H9 (cell line): ENCODE results near the gene KLHL14. TPM values are rescaled to one million over a fixed set of nuclear protein-coding genes. Genes with fewer than 3 reads are reported as not detected.

ENCODE experiments used
- DNase-seq: peaks from one replicate; pipeline ENCODE4 v3.0.0-alpha.2; 2017
- H2AFZ ChIP-seq: one replicate; pipeline ENCODE4 v1.6.1; 2013; ENCODE audit warnings: mild to moderate bottlenecking, low read length, control low read depth, moderate library complexity
- H2AK5ac ChIP-seq: 2 replicates; pipeline ENCODE4 v1.6.1; 2013; ENCODE audit warnings: low read length, control low read depth, mixed read lengths; ENCODE audit not compliant: insufficient read length
- H2BK120ac ChIP-seq: one replicate; pipeline ENCODE4 v1.6.1; 2013; ENCODE audit warnings: low read depth, mild to moderate bottlenecking, low read length, control low read depth, inconsistent platforms; ENCODE audit not compliant: poor library complexity, severe bottlenecking
- H2BK12ac ChIP-seq: 2 replicates; pipeline ENCODE4 v1.6.1; 2013; ENCODE audit warnings: low read length, control low read depth, mixed read lengths, low read depth; ENCODE audit not compliant: insufficient read length
- H2BK15ac ChIP-seq: 2 replicates; pipeline ENCODE4 v1.6.1; 2013; ENCODE audit warnings: low read depth, low read length, control low read depth
- H2BK20ac ChIP-seq: one replicate; pipeline ENCODE4 v1.6.1; 2013; ENCODE audit warnings: low read depth, mild to moderate bottlenecking, low read length, control low read depth, inconsistent platforms; ENCODE audit not compliant: poor library complexity, severe bottlenecking
- H2BK5ac ChIP-seq: 2 replicates; pipeline ENCODE4 v1.6.1; 2013; ENCODE audit warnings: low read length, control low read depth, mixed read lengths; ENCODE audit not compliant: insufficient read length
- H3K14ac ChIP-seq: 2 replicates; pipeline ENCODE4 v1.6.1; 2013; ENCODE audit warnings: low read length, control low read depth; ENCODE audit not compliant: insufficient read depth
- H3K18ac ChIP-seq: 2 replicates; pipeline ENCODE4 v1.6.1; 2013; ENCODE audit warnings: low read depth, mild to moderate bottlenecking, mixed read lengths, low read length, control low read depth; ENCODE audit not compliant: insufficient read length
- H3K23ac ChIP-seq: 2 replicates; pipeline ENCODE4 v1.6.1; 2013; ENCODE audit warnings: low read length, control low read depth, mixed read lengths, low read depth; ENCODE audit not compliant: insufficient read length
- H3K23me2 ChIP-seq: 2 replicates; pipeline ENCODE4 v1.6.1; 2013; ENCODE audit warnings: low read depth, mild to moderate bottlenecking, mixed read lengths, low read length, control low read depth; ENCODE audit not compliant: insufficient read length, poor library complexity, severe bottlenecking
- H3K27ac ChIP-seq: 2 replicates; pipeline ENCODE4 v1.5.1; 2013; ENCODE audit warnings: low read length, control low read depth, mixed read lengths, low read depth; ENCODE audit not compliant: insufficient read length
- H3K27me3 ChIP-seq: 2 replicates; pipeline ENCODE4 v1.6.1; 2013; ENCODE audit warnings: low read length, control low read depth, inconsistent platforms; ENCODE audit not compliant: insufficient read depth
- H3K4ac ChIP-seq: 2 replicates; pipeline ENCODE4 v1.6.1; 2013; ENCODE audit warnings: low read depth, mild to moderate bottlenecking, control low read depth, inconsistent platforms, low read length, moderate library complexity
- H3K4me1 ChIP-seq: 2 replicates; pipeline ENCODE4 v1.6.1; 2013; ENCODE audit warnings: low read length, control low read depth, inconsistent platforms; ENCODE audit not compliant: insufficient read depth
- H3K4me2 ChIP-seq: 2 replicates; pipeline ENCODE4 v1.6.1; 2013; ENCODE audit warnings: low read length, control low read depth, mixed read lengths; ENCODE audit not compliant: insufficient read length, insufficient read depth
- H3K56ac ChIP-seq: 2 replicates; pipeline ENCODE4 v1.6.1; 2013; ENCODE audit warnings: low read depth, mild to moderate bottlenecking, mixed read lengths, low read length, control low read depth; ENCODE audit not compliant: insufficient read length
- H3K79me1 ChIP-seq: 2 replicates; pipeline ENCODE4 v1.6.1; 2013; ENCODE audit warnings: low read depth, mild to moderate bottlenecking, moderate library complexity, low read length, control low read depth, inconsistent platforms; ENCODE audit not compliant: insufficient read depth, poor library complexity, severe bottlenecking
- H3K79me2 ChIP-seq: 2 replicates; pipeline ENCODE4 v1.6.1; 2013; ENCODE audit warnings: low read length, control low read depth, inconsistent platforms; ENCODE audit not compliant: insufficient read depth
- H3K9ac ChIP-seq: 2 replicates; pipeline ENCODE4 v1.6.1; 2013; ENCODE audit warnings: low read length, control low read depth, mixed read lengths; ENCODE audit not compliant: insufficient read length; ENCODE audit errors: extremely low read depth
- H3K9me3 ChIP-seq: one replicate; pipeline ENCODE4 v1.6.1; 2013; ENCODE audit warnings: low read depth, low read length, inconsistent platforms; ENCODE audit not compliant: control insufficient read depth
- H3T11ph ChIP-seq: one replicate; pipeline ENCODE4 v1.6.1; 2013; ENCODE audit warnings: mild to moderate bottlenecking, low read length, control low read depth, inconsistent platforms
- H4K20me1 ChIP-seq: one replicate; pipeline ENCODE4 v1.6.1; 2013; ENCODE audit not compliant: control insufficient read depth, insufficient read length, insufficient read depth
- H4K5ac ChIP-seq: 2 replicates; pipeline ENCODE4 v1.6.1; 2013; ENCODE audit warnings: low read depth, mild to moderate bottlenecking, mixed read lengths, low read length, control low read depth; ENCODE audit not compliant: insufficient read length
- H4K8ac ChIP-seq: replicated peaks from 2 replicates; pipeline ENCODE4 v1.6.1; 2013; ENCODE audit warnings: low read length, control low read depth, mixed read lengths, low read depth; ENCODE audit not compliant: insufficient read length
- H4K91ac ChIP-seq: 2 replicates; pipeline ENCODE4 v1.6.1; 2013; ENCODE audit warnings: low read depth, mild to moderate bottlenecking, moderate library complexity, mixed read lengths, low read length, control low read depth; ENCODE audit not compliant: insufficient read length
- H3K27ac Mint-ChIP-seq, 3 experiments: 2 replicates in 2 of 3; 3 replicates in 1 of 3; pipeline ENCODE4 v1.8.0; 2020 to 2021; ENCODE audit warnings: mixed read lengths in 3 of 3, mild to moderate bottlenecking in 1 of 3, moderate library complexity in 1 of 3
- H3K27me3 Mint-ChIP-seq: 2 replicates; pipeline ENCODE4 v1.8.0; 2021; ENCODE audit warnings: low read depth, mild to moderate bottlenecking, moderate library complexity, mixed read lengths
- H3K36me3 Mint-ChIP-seq, 3 experiments: 2 replicates in 2 of 3; 3 replicates in 1 of 3; pipeline ENCODE4 v1.8.0; 2020 to 2021; ENCODE audit warnings: low read depth in 3 of 3, mixed read lengths in 3 of 3; ENCODE audit not compliant: insufficient read depth in 1 of 3
- H3K4me1 Mint-ChIP-seq, 2 experiments: 2 replicates each; pipeline ENCODE4 v1.8.0; 2020; ENCODE audit warnings: mixed read lengths in 2 of 2
- H3K4me3 Mint-ChIP-seq, 2 experiments: 2 replicates in 1 of 2; 3 replicates in 1 of 2; pipeline ENCODE4 v1.8.0; 2020 to 2021; ENCODE audit warnings: mild to moderate bottlenecking in 2 of 2, mixed read lengths in 2 of 2, moderate library complexity in 1 of 2
- H3K9me3 Mint-ChIP-seq, 2 experiments: 2 replicates in 1 of 2; 3 replicates in 1 of 2; pipeline ENCODE4 v1.8.0; 2020; ENCODE audit warnings: mild to moderate bottlenecking in 2 of 2, mixed read lengths in 2 of 2, moderate library complexity in 1 of 2
- WGBS: extraction: QIAGEN DNeasy Blood & Tissue Kit; methylation state at CpG from one replicate; pipeline ENCODE4 v1.1.7; 2013; ENCODE audit warnings: missing lambda C conversion rate, low lambda C conversion rate, mixed read lengths; ENCODE audit not compliant: insufficient read length; ENCODE audit errors: extremely low coverage; 5-methylcytosine and 5-hydroxymethylcytosine counted together
- total RNA-seq: library from RNA; stranded (reverse); gene quantifications from 2 replicates; pipeline ENCODE4 v1.2.1, GENCODE V29; 2021
- TF ChIP-seq, protein P1 (sequence below): fragments of 200-600 bp; sonication (generic); conservative IDR thresholded peaks from 3 replicates; pipeline ENCODE4 v1.8.0; 2021; ENCODE audit warnings: antibody characterized with exemption, mild to moderate bottlenecking

Gene KLHL14
- total RNA-seq, 1 experiment from 2014 or later = 1.0 TPM

DNA sequence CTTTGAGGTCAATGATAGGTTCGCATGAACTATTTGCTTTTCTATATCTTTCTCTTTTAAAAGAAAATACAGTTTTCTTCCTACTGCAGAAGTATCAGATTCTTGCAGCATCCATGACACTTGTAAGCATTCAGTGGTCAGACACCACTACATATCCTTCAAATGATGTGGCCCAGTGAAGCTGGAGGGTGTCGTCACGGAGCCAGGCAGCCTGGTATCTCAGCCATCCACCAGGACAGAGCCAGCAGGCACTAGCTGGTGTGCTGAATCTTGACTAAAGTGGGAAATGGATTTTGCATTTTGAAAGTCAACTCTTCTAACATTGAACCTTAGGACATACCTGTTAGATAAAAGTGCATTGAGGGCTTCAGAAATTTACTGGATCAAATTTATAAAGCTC lies 5.4 kb downstream of the KLHL14 start:
- H2AK5ac ChIP-seq = no peak overlapping the region

More for the DNA sequence above, 5.4 kb downstream of the KLHL14 start:
- Histone ChIP-seq H4K91ac (no peak overlapping the region), H3K18ac (no peak overlapping the region), H3K9ac (no peak overlapping the region), H3K56ac (no peak overlapping the region), H3K4me2 (no peak overlapping the region), H3K27ac (no peak overlapping the region), H2BK12ac (no peak overlapping the region), H3K4ac (no peak overlapping the region), H3K79me2 (no peaks in the 10 kb centered on the region), H4K20me1 (no peaks in the 10 kb centered on the region), H2BK120ac (no peak overlapping the region), H3T11ph (no peak overlapping the region), H3K23me2 (peaks cover 28% of the 10 kb centered on the region), H3K79me1 (no peaks in the 10 kb centered on the region), H4K8ac (no peak overlapping the region), H3K4me1 (peaks cover 5% of the 10 kb centered on the region; the same call in 1 of the 2 replicates), H3K27me3 (peaks cover 15% of the 10 kb centered on the region; the same call in 1 of the 2 replicates), H2BK20ac (no peak overlapping the region), H3K9me3 (no peaks in the 10 kb centered on the region), H3K23ac (no peak overlapping the region), H4K5ac (no peak overlapping the region), H2BK15ac (no peak overlapping the region), H3K14ac (no peak overlapping the region), H2AFZ (no peak overlapping the region), H2BK5ac (no peak overlapping the region)
- Mint-ChIP-seq H3K4me3 (no peak overlapping the region), H3K27ac (no peak overlapping the region), H3K36me3 (no peaks in the 10 kb centered on the region), H3K4me1 (peaks cover 17 to 18% of the 10 kb centered on the region in 2 experiments), H3K27me3 (peaks cover 44% of the 10 kb centered on the region), H3K9me3 (no peaks in the 10 kb centered on the region)
- TF ChIP-seq, protein P1, sequence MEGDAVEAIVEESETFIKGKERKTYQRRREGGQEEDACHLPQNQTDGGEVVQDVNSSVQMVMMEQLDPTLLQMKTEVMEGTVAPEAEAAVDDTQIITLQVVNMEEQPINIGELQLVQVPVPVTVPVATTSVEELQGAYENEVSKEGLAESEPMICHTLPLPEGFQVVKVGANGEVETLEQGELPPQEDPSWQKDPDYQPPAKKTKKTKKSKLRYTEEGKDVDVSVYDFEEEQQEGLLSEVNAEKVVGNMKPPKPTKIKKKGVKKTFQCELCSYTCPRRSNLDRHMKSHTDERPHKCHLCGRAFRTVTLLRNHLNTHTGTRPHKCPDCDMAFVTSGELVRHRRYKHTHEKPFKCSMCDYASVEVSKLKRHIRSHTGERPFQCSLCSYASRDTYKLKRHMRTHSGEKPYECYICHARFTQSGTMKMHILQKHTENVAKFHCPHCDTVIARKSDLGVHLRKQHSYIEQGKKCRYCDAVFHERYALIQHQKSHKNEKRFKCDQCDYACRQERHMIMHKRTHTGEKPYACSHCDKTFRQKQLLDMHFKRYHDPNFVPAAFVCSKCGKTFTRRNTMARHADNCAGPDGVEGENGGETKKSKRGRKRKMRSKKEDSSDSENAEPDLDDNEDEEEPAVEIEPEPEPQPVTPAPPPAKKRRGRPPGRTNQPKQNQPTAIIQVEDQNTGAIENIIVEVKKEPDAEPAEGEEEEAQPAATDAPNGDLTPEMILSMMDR = no peak
- no peak for DNase-seq
- WGBS = no CpG with 5 or more reads among the region's 3 CpGs
